NB4 (cell line): ENCODE measurements around the gene ACTG1.

Source experiments
- DNase-seq: peaks from one replicate; pipeline ENCODE4 v3.0.0; 2010; ENCODE audit warnings: low read depth
- H3K4me3 ChIP-seq: one replicate; pipeline ENCODE4 v1.5.1; 2011; ENCODE audit warnings: mild to moderate bottlenecking, low read depth, low read length, moderate library complexity
- MYC ChIP-seq: IDR thresholded peaks from 2 replicates; pipeline ENCODE4 v1.6.1; 2011; ENCODE audit warnings: low read depth, low read length
- POLR2A ChIP-seq: IDR thresholded peaks from 2 replicates; pipeline ENCODE4 v1.6.1; 2011; ENCODE audit warnings: mild to moderate bottlenecking; ENCODE audit not compliant: insufficient read length; ENCODE audit errors: extremely low read depth
- TF ChIP-seq, protein P1 (sequence below): IDR thresholded peaks from one replicate; pipeline ENCODE4 v1.5.1; 2012; ENCODE audit warnings: low read depth, low read length
- TF ChIP-seq, protein P2 (sequence below): IDR thresholded peaks from 2 replicates; pipeline ENCODE4 v1.6.1; 2011; ENCODE audit warnings: low read depth, low read length

ACTG1 gene

DNA sequence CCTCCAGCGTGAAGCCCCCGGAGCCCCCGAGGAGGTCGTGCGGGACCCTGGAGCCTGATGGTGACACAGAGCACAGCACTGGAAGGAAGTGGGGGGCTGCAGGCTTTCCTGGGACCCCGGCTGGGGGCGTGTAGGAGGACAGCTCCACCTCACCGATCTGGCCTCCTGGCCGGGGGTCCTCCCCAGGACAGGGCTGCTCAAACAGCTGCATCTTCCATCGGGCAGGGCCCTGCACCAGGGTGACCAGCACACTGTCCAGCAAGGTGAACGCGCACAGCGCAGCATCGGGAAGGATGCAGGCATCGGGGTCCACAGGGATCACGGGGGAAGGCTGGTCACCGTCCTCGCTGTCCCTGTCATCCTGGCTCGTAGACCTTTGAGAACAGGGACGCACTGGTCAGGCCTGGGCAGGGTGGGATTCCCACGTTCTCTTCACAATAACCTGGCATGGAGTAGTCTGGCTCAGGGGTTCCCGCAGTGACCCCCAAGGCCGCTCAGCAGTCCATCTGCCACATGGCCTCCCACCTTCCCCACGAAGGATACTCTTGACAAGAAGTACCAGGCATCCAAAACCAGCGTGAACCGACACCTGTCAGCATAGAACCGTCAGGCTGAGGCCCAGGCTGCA lies 38.3 kb upstream of the ACTG1 start:
- TF ChIP-seq, protein P1, sequence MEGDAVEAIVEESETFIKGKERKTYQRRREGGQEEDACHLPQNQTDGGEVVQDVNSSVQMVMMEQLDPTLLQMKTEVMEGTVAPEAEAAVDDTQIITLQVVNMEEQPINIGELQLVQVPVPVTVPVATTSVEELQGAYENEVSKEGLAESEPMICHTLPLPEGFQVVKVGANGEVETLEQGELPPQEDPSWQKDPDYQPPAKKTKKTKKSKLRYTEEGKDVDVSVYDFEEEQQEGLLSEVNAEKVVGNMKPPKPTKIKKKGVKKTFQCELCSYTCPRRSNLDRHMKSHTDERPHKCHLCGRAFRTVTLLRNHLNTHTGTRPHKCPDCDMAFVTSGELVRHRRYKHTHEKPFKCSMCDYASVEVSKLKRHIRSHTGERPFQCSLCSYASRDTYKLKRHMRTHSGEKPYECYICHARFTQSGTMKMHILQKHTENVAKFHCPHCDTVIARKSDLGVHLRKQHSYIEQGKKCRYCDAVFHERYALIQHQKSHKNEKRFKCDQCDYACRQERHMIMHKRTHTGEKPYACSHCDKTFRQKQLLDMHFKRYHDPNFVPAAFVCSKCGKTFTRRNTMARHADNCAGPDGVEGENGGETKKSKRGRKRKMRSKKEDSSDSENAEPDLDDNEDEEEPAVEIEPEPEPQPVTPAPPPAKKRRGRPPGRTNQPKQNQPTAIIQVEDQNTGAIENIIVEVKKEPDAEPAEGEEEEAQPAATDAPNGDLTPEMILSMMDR, result no peak
- TF ChIP-seq, protein P2, sequence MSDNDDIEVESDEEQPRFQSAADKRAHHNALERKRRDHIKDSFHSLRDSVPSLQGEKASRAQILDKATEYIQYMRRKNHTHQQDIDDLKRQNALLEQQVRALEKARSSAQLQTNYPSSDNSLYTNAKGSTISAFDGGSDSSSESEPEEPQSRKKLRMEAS, result no peak
- TF ChIP-seq MYC (no peak), POLR2A (no peak)
- peak overlapping the region; percentile 69 for H3K4me3 ChIP-seq
- no peak for DNase-seq

DNA sequence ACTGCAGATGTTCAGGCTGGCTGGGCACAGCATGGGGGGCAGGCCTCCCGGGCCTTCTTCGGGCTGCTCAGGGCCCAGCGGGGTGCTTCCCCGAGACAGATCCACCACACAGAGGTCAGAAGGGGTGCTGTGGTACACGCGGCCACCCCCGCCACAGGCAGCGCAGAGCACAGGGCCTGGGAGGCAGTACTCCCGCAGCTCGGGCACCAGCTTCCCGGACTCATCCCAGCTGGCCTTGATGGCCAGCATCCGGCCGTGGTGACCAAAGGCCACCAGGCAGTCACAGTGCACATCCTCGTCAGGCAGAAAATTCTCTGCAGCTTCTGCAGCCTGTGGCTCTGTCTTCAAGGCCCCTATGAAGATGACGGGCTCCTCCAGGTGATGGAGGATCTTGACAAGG lies 37.7 kb upstream of the ACTG1 start:
- no peak overlapping the region for H3K4me3 ChIP-seq
- TF ChIP-seq, protein P1, result no peak
- no peak for TF ChIP-seq POLR2A
- DNase-seq, result no peak

DNA sequence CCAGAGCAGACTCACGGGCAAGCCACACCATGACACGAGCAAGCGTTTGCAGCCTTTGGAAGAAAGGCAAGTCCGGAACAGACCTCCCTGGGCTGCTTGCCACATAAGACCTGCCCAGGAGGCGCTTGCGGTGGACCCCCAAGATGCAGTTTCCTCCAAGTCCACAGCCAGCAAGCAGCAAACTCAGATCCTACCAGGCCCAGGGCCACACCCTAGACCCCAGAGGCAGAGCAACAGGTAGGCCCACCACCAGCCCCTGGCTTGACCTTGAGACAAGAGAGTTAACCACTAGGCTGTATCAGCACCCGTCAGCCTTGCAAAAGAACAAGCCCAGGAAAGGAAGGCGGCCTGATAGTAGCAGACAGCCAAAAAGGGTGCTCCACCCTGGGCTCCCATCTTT lies 37.2 kb upstream of the ACTG1 start:
- no peak for DNase-seq
- TF ChIP-seq, protein P2, result no peak
- no peak for TF ChIP-seq POLR2A
- TF ChIP-seq, protein P1, result no peak
- TF ChIP-seq MYC, result no peak
- H3K4me3 ChIP-seq, result no peak overlapping the region

DNA sequence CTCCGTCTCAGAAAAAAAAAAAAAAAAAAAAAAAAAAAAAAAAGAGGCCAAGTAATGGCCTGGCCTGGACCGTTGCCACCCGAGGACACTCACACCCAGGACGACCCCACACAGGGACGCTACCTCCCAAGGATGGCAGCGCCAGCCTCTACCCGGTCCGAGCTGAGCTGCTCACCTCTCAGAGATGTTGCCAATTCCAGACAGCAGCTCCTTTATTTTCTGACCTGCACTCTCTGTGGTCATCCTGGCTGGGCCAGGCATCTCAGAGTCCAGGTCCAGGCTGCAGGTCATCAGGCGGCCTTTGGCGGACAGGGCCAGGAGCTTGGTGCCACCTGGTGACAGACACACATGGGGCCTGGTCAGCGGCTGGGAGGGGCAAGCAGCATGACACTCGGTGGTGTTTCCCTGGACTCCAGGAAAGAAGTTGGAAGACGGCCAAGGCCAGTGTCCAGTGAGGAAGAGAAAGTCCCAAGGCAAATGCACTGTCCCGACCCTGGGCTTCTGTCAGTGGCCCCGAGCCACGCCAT lies 36.5 kb upstream of the ACTG1 start:
- H3K4me3 ChIP-seq, result no peak overlapping the region
- DNase-seq, result no peak
- TF ChIP-seq, protein P2, result no peak
- TF ChIP-seq, protein P1, result no peak
- TF ChIP-seq POLR2A (no peak), MYC (no peak)

DNA sequence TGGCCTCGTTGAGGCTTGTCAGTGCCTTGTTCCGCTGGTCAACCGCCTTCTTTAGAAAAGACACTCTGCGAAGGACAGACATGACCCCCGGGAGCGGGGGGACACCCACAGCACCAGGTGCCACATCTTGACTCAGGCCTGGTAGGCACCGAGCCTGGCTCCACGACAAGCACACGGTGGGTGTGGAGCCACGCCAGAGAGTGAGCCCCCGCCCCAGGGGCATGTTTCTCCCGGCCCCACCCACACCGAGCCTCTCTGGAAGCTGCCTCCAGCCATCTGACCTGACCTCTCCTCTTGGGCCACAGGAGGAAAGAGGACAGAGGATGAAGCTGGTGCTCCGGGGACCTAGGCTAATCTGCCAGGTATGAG lies 35.0 kb upstream of the ACTG1 start:
- no peak overlapping the region for H3K4me3 ChIP-seq
- TF ChIP-seq, protein P1, result no peak
- no peak for TF ChIP-seq POLR2A
- TF ChIP-seq, protein P2, result no peak
- TF ChIP-seq MYC, result no peak
- no peak for DNase-seq
